ENCODE results near the gene SFXN1.
"Not testable (repeated sequence)": the region's sequence is repeated elsewhere in the genome, so short reads cannot be mapped to it uniquely, and the experiment has no call there.

Gene SFXN1

GRCh38 chr5:175478384-175479124, at the start of gene SFXN1:
Gene SFXN1 (plus strand): TSS chr5:175478560. CDS start chr5:175492104, 13,544 bp downstream.
- DNase-seq = peak; percentile 83

DNA sequence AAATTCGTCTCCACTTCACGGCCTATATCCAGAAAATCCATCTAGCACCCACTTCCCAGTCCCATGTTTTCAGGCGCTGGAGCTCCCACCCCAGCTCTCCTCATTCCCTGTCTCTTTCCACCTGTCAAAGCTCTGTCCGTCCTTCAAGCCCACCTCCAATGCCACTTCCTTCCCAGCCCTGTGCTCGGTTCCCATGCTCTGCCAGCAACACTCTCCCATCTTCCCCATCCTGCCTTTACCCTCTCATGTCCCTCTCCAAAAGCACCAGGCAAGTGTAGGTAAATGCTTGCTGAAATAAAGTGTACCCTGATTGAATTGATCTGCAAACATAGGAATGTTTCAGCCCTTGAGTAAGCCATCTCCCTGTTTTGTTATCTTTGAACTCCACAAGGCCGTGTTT, 43.6 kb upstream of the SFXN1 start:
- no peak for DNase-seq

GRCh38 chr5:175436359-175436758, 42.0 kb upstream of the SFXN1 start:
- no peak for DNase-seq

- no peak for DNase-seq
These were observed 40.0 kb upstream of the SFXN1 start for GRCh38 chr5:175438234-175438857.

GRCh38 chr5:175443514-175444059, 34.8 kb upstream of the SFXN1 start:
- DNase-seq = no peak

GRCh38 chr5:175444060-175444904, 34.1 kb upstream of the SFXN1 start, which contains the start of gene DRD1:
Gene DRD1 (minus strand): TSS chr5:175444182. CDS start chr5:175443099, 1,083 bp downstream.
- DNase-seq = peak; percentile 53

DNA sequence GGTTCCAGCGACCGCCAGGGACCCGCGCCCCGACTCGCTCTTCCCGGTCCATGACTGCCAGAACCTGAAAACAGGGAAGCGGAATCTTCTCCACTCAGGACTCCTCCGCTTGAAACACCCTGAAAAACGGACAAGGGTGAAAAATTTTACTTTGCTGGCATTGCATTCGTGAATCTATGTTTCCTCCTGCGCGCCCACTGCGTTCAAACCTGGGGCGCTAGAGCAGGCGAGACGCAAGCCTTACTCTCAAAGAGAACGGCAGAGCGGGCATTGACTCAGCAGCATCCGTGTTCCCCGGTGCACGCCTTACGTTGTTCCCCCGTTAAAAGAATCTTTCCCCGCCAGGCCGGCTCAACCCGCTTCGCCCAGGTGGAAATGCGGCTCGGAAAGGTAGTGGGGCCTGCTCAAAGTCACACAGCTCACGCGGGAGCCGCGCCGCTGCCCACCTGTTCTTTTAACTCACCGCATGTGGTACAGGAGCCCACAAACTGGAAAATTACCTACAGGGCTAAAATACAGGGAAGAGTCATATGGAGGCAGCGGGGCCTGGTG, 33.4 kb upstream of the SFXN1 start:
- DNase-seq = no peak

- DNase-seq = not testable (repeated sequence)
These were observed 32.0 kb upstream of the SFXN1 start for GRCh38 chr5:175446378-175446777.

DNA sequence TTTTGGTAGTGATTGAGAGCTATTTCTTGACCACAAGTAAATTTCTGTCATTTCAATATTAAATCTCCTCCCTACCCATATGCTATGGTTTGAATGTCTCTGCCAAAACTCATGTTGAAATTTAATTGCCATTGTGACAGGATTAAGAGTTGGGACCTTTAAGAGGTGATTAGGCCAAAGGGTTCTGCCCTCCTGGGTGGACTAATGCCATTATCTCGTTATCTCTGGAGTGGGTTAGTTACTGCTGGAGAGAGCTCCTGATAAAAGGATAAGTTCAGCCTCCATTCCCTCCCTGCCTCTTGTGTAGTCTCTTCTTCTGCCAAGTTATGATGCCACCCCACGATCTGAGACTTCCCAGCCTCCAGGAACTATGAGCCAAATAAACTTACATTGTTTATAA, 30.8 kb upstream of the SFXN1 start:
- DNase-seq = no peak

GRCh38 chr5:175448276-175448675, 30.1 kb upstream of the SFXN1 start:
- DNase-seq = no peak

GRCh38 chr5:175452166-175452565, 26.2 kb upstream of the SFXN1 start:
- DNase-seq = no peak

DNA sequence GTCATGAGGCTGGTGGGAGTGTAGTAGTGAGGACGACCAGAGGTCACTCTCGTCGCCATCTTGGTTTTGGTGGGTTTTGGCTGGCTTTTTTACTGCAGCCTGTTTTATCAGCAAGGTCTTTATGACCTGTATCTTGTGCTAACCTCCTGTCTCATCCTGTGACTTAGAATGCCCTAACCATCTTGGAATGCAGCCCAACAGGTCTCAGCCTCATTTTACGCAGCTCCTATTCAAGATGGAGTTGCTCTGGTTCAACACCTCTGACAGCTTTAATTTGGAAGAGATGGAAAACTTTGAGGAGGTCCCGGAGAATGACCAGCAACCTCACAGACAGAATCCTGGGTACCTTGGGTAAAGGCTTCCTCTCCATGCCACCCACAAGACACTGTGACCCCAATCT, 24.0 kb upstream of the SFXN1 start:
- DNase-seq = not testable (repeated sequence)

DNA sequence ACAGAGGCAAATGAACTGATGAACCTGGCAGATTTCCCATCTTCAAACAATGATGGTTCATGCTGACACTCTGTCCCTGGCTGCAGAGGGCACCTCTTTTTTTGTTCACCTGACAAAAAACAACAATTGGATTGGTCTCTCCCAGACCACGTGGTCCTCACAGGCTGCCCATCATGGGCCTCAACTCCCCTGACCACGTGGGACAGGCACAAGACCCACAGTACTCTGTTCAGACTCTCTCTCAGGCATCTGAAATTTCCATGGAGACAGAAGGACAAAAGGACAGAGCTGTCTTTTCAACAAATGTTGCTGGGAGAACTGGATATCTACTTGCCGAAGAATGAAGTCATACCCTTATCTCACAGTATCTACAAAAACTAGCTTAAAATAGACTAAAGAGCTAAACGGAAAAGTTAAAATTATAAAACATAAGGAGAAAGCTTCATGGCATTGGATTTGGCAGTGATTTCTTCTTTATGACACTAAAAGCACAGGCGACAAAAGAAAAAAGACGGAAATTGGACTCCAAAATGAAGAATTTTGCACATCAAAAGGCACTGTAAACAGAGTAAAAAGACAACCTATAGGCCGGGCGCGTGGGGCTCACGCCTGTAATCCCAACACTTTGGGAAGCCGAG, 22.1 kb upstream of the SFXN1 start:
- DNase-seq = no peak

DNA sequence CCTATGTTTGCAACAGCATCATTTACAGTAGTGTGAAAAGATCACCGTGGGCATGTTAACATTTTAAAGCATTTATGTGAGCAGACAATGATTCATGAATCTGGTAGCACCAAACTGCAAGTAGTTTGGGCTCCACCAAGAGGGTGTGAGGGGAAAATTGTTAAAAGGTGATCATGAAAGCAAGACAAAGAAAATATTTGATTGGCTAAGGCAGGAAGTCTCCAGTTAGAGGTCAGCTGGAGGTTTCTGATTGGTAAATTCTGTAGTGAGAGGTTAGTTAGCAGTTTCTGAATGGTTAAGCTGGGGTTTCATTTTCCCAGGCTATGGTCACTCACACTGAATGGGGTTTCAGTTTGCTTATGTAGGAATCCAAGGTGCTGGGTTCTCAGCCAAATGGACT, 20.9 kb upstream of the SFXN1 start:
- no peak for DNase-seq

- peak; percentile 20 for DNase-seq
These were observed 18.2 kb upstream of the SFXN1 start for GRCh38 chr5:175460126-175460525.

- no peak for DNase-seq
These were observed 17.8 kb upstream of the SFXN1 start for GRCh38 chr5:175460552-175460951.

- DNase-seq = no peak
These were observed 17.0 kb upstream of the SFXN1 start for GRCh38 chr5:175461370-175461769.

DNA sequence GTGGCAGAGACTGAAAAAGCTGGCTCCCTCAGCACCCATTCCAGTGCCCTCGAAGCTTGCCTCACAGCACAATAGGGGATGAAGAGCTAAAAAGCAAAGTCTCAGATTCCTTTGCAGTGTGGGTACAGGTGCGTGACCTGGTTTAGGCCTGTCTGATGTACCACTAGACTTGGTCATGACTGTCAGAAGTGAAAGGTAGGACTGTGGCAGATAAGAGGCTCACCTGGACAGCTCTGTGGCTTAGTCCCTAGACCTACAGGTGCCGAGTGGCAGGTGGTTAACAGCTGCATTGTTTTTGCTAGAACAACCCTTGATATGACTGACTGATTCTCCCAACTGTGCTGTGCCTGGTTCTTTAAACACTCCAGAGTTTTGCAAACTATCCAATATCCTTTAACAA, 14.7 kb upstream of the SFXN1 start:
- DNase-seq = no peak

DNA sequence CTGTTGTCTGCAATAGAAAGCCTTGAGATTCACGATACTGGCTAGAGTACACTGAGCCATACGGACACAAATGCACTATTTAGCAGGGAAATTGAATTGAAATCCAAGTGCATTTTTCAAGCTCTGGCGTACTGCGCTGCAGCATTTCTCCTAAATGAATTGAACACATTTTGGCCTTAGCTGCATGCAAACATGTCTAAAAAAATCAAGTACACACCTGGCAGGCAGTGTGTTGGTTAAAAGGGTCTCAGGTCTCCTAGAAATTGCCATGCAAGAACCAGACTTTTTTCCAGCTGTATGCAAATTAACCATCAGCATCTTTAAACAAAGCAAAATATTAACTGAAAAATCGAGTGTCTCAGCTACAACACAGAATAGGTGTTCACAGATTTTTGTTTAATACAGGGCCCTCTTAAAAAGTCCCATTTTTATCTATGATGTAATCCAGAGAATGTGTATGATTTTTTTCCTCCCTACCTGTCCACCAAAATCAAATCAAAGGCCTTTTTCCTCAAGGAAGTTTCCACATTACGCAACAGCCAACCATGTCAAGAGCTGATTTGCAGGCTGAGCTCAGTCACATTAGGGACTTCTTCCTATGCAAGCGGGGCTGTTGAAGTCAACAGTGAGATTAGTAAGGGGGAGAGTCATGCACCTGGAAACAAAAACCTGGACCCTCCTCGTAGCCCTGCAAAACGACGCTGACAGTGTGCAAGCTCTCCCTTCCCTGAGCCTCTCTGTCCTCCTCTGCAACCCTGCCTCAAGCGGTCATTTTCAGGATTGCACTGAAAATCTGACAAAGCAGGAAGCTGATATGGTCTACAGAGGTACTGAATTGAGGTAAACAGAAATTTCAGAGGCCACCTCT, 14.1 kb upstream of the SFXN1 start:
- DNase-seq = peak; percentile 59

DNA sequence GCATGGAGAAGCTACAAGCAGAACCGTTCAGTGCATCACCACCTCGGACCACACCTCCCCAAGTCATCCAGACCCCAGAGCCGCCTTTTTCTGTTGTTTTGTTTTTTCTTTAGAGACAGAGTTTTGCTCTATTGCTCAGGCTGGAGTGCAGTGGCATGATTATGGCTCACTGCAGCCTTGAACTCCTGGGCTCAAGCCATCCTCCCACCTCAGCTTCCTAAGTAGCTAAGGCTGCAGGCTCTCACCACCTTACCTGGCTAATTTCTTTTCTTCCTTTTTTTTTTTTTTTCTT, 13.5 kb upstream of the SFXN1 start:
- DNase-seq = no peak

GRCh38 chr5:175465282-175465681, 13.1 kb upstream of the SFXN1 start:
- DNase-seq = no peak
